Renal cortex interstitium (tissue), 11 donors: ENCODE measurements around the gene PLA2G15. TPM values are rescaled to one million over a fixed set of nuclear protein-coding genes. Genes with fewer than 3 reads are reported as not detected.

ENCODE experiments used
- DNase-seq, 11 donors: peaks; one replicate each; pipeline ENCODE4 v3.0.0-alpha.2; 2013; ENCODE audit warnings: low read depth in 9 of 11, low spot score in 4 of 11; ENCODE audit errors: extremely low read depth in 1 of 11
- polyA plus RNA-seq, 3 donors: library from polyadenylated mRNA; unstranded; fragments of 120-200 nt; gene quantifications; one replicate each; pipeline ENCODE4 v1.2.1, GENCODE V29; 2013; ENCODE audit not compliant: insufficient read length in 3 of 3

Gene PLA2G15
- polyA plus RNA-seq, 3 donors: 20.3 to 23.7 (median 23.4) TPM

DNA sequence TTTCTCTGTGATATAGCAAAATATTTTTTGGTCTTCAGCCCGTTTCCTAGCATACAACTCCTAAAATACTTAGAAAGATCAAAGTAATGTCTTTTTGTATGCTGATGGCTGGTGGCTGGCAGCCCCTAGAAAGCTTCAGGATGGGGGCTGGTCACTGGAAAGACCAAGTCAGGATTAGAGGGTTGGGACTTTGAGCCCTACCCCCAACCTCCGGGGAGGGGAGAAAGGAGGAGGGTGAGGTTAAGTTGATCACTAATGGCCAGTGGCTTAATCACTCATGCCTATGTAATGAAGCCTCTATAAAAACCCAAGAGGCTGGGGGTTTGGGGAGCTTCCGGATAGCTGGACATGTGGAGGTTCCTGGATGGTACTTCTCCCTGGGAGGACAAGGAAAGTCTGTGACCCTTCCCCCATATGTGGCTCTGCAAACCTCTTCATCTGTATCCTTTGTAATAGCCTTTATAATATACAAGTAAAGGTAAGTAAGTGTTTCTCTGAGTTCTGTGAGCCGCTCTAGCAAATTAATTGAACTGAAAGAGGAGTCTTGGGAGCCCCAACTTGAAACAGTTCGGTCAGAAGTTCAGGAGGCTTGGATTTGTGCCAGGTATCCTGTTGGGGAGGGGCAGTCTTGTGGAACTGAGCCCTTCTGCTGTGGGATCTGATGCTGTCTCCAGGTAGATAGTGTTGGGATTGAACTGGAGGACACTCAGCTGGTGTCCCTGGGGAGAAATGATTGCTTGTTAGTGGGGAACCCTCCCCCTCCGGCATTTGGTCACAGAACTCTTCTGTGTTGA is 22.6 kb downstream of the PLA2G15 start:
- no peak for DNase-seq

DNA sequence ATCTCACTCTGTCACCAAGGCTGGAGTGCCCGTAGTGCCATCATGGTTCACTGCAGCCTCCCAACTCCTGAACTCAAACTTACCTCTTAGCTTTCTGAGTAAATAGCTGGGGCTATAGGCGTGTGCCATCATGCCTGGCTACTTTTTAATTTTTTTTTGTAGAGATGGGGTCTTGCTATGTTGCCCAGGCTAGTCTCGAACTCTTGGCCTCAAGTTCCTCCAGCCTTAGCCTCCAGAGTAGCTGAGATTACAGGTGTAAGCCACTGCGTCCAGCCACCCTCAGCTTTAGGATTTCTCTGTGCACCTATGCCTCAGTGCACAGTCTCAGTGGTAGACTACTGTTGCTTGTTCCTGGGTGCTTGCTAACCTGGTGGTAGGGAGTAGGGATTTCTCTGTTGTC is 24.6 kb downstream of the PLA2G15 start:
- no peak for DNase-seq

DNA sequence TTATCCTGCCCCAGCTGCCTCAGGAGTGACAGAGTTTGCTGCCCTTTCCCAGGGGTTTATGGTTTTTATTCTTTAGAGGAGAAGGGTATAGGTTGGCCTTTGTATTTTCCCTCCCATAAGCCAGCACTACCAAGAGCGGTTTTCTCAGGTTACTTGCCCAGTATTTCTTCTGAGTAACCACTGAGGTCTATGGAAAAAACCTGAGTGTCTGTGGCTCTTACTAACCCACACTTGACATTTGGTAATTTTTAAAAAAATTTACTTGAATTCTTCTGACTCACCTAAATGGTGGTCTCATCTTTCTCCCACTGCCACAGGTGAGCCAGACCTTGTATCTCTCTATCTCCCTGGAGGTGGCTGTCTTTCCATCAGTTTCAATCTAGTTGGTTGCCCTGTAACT is 25.2 kb downstream of the PLA2G15 start:
- no peak for DNase-seq

DNA sequence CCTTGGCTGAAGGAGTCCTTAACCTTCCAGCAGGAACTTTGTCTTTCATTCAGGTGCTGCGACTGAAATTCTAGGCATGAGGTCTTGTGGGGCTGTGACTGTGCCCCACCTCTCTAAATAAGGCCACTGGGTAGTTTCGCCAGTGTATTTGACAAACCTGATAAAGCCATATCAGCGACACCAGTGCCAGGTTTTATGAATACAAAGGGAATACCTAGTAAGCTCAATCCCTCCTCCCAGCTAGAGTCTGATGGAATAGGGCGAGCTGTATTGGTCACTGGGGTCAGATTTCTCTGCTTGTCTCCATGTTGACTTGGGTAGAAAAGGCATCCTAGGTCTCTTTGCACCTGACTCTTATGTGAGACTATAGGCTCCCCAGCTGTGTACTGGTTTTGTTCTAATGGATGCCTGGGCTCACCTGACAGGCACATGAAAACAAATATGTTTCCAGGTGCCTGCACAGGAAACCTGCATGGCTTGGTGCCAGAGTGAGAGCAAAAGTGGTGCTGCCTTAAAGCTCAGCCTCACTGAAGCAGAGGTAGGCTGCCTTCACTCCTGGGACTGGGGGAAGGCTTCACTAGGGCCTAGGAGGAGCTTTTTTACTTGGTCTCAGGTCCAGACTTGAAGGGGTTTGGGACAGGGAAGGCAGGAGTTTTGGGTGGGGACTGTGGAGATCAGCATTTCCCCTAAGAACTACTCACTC is 27.5 kb downstream of the PLA2G15 start:
- no peak for DNase-seq

DNA sequence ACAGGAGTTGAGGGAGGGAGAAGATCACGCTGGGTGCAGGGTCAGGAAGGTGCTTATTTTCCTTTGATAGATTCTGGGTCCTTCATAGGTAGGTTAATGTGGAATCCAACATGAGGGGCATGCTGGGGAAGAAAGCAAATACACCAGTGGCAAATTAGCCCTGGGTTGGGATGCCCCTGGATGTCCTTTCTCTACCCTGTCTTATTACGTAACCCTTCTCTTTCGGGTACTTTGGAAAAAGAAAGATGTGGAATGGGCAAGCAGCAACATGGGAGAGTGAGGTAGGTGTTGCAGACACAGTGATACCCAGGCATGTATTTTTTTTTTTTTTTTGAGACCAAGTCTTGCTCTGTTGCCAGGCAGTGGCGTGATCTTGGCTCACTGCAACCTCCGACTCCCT is 28.3 kb downstream of the PLA2G15 start:
- no peak for DNase-seq

DNA sequence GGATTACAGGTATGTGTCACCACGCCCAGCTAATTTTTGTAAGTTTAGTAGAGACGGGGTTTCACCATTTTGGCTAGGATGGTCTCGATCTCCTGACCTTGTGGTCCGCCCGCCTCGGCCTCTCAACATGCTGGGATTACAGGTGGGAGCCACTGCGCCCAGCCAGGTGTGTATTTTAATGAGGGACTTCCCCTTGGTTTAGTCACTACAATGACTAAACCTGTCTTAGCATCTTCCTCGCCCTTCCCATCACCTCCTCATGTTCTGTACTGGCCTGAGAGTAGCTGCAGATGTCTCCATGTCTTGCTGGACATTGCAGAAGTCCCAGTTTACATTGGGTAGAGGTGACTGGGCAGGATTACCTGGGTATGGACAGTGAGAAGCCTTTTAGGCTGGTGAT is 28.7 kb downstream of the PLA2G15 start:
- DNase-seq: no peak

DNA sequence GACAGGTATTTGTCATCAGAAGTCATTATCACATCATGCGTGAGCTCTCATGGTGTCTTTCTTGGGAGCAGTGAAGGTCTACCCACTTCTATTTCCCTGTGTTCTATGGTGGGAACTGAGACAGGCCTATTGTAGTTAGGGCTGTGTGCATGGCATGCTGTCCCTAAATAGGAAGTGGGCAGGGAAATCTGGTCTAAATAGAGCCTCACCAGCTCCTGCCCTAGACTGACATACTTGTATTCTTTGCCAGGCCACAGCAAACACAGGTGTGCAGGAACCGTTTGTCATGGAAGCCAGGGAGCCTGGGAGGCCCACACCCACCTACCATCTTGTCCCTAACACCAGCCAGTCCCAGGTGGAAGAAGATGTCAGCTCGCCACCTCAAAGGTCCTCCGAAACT is 29.3 kb downstream of the PLA2G15 start:
- DNase-seq: no peak

DNA sequence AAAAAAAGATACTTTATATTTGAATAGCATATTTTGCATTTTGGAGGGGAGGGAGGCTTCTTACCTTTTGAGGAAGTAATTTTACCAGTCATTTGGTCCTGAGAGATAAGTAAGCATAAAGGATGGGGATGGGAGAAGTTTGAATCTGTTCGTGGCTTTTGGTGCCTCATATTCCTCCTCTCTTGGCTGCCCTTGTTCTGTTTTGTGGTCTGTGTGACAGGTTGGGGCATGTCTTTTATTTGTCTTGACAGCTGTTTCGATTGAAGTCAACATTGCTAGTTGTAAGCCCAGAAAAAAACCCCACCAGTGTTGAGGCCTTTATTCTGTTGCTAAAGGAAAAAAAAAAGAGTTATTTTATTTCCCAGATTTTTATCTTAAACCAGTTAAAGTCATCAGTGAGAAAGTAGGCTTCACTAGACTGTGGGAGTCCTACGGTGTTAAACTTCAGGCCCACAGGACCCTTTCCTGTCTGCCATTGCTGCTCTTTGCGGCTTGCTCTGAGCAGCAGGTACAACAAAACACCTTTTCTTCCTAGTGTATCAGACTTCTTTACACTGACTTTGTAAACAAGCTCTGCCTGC is 30.5 kb downstream of the PLA2G15 start:
- no peak for DNase-seq

DNA sequence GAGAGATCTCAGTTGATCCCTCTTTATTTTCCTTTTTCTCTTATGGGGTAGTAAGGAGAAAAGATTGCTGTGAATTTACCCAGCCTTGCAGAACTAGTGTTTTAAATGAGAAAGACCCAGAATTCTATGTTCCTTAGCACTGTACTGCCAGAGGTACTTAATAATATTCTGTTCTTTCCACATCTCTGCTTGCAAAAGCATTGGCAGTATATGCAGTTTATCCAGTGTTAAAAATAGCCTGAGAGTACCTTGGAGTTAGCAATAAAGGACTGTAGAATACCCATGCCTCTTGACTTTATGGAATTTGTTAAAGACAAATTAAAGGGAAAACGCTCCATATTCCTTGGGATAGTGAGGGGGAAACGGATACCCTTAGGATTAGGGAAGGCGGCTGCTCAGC is 31.1 kb downstream of the PLA2G15 start:
- DNase-seq: no peak

DNA sequence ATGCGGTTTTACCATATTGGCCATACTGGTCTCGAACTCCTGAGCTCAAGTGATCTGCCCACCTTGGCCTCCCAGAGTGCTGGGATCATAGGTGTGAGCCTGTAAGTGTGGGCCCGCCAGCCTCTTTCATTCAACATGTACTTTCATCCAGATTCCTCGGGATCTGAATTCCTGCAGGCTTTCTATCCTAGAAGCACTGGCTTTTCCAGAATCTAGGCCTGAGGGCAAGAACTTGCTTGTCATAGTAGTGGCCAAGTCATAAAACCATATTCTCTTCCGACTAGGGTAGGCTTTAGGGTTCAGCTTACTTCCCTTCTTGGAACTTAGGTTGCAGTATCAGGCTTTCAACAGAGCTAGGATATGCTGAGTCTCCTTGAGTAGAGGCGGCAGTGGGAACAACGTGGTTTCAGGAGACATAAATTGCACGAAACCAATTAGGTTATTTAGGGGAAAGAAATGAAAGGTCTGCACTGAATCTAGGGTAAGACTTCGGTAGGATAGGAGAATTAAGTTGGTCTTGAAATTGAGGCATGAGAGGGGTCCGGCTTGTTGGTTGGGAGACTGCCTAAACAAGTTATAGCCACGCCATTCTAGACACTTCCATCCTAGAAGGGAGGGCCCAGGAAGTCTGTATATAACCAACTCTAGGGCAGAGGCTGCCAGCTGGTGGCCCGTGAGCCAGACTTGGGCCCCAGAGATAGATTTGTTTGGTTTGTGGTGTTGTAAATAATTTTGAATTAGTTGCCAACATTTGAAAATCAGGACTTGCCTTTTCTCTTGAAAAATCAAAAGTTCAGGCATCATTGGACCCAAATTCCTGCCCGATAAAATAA is 34.8 kb downstream of the PLA2G15 start:
- no peak for DNase-seq

DNA sequence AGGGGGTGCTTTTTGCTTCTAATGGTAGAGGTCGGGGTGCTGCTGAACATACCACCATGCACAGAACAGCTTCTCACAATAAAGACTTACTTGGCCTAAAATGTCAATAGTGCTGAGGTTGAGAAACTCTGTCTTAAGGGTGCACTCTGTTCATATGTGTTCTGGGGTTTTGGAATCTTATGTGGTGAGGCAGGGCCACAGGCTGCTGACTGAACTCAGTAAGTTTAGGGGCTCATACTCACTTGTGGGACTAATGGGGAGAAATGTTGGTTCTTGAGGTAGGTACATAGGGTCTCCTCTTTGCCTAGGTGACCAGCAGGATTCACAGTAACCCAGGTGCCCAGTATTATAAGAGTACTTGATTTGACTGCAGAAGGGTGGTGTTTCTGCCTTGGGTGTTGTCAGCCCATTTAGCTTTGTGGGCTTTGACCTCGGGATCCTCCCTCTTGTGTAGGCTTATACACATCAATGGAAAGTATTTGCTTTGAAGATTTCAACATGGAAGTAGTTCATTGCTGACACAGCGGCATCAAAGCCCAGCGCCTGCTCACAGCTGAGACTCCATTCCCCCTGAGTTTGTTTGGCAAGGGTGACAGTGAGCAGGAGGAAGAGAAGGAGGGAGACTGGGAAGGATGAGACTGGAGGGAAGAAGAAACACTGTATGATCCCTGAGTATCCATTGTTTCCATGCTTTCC is 36.3 kb downstream of the PLA2G15 start:
- no peak for DNase-seq

DNA sequence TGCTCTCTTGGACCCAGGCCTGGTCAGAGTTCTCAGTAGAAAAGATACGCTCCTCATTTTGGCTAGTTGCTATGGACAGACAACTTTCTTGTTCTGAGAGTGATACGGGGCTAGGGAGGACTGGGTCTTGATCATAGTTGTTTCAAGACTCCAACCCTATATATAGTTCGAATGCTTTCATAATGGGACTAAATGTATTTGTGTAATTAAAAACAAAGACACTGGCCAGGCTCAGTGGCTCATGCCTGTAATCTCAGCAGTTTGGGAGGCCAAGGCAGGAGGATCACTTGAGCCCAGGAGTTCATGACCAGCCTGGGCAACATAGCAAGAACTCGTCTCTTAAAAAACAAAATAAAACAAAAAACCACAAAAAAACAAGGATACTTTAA is 36.9 kb downstream of the PLA2G15 start:
- DNase-seq: no peak

DNA sequence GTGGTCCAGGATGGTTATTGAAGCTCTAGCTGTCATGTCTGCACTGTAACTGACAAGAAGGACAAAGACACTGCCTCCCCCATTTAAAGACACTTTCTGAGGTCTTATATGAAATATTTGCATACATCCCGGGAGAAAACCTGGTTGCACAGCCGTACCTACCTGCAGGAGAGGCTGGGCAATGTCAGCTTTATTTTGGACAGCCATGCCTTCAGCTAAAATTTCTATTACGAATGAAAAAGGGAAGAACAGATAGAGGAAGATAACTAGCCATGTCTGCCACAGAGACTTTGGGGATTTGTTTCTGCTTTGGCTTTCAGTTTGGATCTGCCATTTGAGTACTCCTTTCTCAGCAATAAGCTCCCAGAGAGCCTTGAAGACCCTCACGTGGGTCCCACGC is 38.2 kb downstream of the PLA2G15 start:
- no peak for DNase-seq

DNA sequence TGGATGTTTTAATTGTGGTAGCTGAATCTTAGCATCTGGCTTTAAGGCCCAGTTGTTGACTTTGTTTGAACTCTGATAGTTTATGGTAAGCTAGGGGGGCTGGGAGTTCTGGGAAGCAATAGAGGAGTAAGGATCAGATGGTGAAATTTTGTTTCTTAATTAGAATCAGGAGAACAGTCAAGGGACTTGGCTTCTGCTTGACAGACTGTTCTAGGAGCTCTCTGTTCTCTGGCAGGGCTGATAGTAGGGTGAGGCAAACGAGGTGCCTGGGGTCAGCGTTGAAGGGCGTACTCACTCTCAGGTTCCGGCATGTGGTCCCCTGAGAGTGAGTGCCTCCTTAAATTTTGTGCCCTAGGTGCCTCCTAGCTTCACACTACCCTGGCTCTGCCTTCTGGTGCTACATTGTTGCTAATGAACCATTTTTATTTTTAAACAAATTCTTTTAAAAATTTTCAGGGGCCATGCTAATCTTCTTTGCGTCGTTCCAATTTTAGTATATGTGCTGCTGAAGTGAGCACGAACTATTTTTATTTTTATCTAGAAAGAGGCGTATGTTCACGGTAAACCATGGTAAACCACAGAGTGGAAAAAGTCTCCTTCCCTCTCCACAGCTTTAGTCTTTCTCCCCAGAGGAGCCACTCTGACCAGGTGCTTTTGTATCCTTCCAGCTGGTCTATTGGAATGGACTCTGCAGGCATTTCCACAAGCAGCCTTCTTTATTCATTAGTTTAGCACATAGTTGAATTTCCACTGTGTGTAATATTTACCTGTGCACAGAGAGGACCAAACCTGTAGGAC is 38.8 kb downstream of the PLA2G15 start:
- no peak for DNase-seq

DNA sequence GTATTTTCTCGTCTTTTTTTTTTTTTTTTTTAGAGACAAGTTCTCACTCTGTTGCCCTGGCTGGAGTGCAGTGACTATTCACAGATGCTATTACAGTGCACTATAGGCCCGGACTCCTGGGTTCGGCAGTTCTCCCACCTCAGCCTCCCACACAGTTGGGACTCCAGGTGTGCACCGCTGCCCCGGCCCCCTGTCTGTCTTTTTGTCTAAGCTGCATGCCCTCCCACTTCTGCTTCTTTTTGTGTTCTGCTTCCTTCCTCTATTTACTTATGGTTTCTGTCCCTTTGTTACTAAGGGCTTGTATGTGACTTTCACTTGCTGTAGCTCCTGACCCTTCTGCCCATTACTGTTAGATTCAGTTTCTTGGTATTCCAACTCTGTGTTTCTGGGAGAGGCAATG is 39.7 kb downstream of the PLA2G15 start:
- no peak for DNase-seq

DNA sequence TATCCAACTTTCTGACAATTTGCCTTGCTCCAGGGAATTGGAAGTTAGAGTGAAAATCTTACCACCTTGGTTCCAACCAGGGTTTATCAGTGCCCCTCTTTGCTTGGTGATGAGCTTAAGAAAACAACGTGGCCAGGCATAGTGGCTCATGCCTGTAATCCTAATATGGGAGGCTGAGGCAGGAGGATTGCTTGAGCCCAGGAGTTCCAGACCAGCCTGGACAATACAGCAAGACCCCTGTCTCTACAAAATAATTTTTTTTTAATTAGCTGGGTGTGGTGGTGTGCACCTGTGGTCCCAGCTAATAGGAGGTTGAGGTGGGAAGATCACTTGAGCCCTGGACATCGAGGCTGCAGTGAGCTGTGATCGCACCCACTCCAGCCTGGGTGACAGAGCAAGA is 40.5 kb downstream of the PLA2G15 start:
- no peak for DNase-seq

DNA sequence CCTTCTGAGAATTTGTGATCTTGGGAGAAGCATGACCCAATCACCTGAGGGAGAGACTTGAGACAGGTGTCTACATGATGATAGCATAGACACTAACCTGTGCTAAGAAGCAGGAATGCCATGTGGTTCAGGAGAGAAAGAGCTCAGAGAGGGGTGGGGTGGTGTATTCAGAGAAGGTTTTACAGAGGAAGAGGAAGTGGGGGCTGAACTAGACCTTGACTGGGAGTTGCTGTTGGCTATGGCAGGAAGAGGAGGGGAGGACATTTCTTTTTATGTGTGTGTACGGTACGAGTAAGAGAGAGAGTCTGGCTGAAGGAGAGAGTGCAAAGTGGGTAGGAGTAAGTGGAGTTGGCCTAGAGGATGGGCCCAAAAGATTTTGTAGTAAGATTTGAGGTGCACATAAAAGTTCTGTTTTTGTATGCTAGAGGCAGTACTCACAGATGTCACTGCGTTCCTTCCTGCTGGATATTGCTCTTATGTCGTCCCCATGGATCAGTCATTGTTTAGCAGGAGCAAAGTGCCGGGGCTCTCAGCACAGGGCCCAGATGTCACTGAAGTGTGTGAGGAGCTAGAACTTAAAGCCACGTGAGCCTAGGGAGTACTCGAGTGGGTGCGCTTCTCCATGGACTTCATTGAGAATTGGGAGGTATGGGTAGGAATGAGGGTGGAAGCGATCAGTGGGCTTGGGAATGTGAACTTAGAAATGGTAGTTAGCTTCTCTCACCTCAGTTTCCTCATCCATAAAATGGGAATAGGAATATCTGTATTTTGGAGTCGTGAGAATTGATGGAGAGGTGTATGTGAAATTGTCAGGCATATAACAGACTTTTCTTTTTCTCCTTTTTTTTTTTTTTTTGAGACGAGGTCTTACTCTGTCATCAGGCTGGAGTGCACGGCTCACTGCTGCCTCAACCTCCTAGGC is 41.2 kb downstream of the PLA2G15 start:
- DNase-seq: no peak
